BE2C (cell line): ENCODE data around the gene RFX8.
A peak's percentile ranks its signal among the peaks of the same experiment; 100 is the strongest.

Experiments
- DNase-seq: peaks from one replicate; pipeline ENCODE4 v3.0.0-alpha.2; 2020
- H3K27me3 ChIP-seq: fragments of 250-450 bp; sonication (Bioruptor Pico); 2 replicates; pipeline ENCODE4 v1.5.1; 2020; ENCODE audit warnings: mild to moderate bottlenecking
- H3K36me3 ChIP-seq: fragments of 250-450 bp; sonication (Bioruptor Pico); 2 replicates; pipeline ENCODE4 v1.5.1; 2020; ENCODE audit warnings: mild to moderate bottlenecking
- H3K4me1 ChIP-seq: fragments of 250-450 bp; sonication (Bioruptor Pico); 2 replicates; pipeline ENCODE4 v1.5.1; 2020
- H3K4me3 ChIP-seq: 2 replicates; pipeline ENCODE4 v1.5.1; 2011; ENCODE audit warnings: low read depth, low read length
- H3K9me3 ChIP-seq: fragments of 250-450 bp; sonication (Bioruptor Pico); 2 replicates; pipeline ENCODE4 v1.5.1; 2020
- CTCF ChIP-seq: IDR thresholded peaks from 2 replicates; pipeline ENCODE4 v1.5.1; 2012; ENCODE audit warnings: mild to moderate bottlenecking, low read depth, low read length

RFX8 gene

GRCh38 chr2:101427743-101428142 lies 47.2 kb downstream of the RFX8 start:
- Histone ChIP-seq H3K4me1 (no peaks in the 10 kb centered on the region), H3K27me3 (no peaks in the 10 kb centered on the region), H3K4me3 (no peak overlapping the region), H3K9me3 (no peaks in the 10 kb centered on the region), H3K36me3 (no peaks in the 10 kb centered on the region)
- TF ChIP-seq CTCF = no peak
- DNase-seq = no peak

GRCh38 chr2:101427240-101427639 lies 47.7 kb downstream of the RFX8 start:
- Histone ChIP-seq H3K9me3 (no peaks in the 10 kb centered on the region), H3K27me3 (no peaks in the 10 kb centered on the region), H3K36me3 (no peaks in the 10 kb centered on the region), H3K4me1 (no peaks in the 10 kb centered on the region), H3K4me3 (no peak overlapping the region)
- no peak for DNase-seq
- TF ChIP-seq CTCF = no peak

GRCh38 chr2:101426822-101427221 lies 48.1 kb downstream of the RFX8 start:
- H3K4me3 ChIP-seq = no peak overlapping the region
- no peaks in the 10 kb centered on the region for H3K27me3 ChIP-seq
- no peaks in the 10 kb centered on the region for H3K36me3 ChIP-seq
- no peaks in the 10 kb centered on the region for H3K4me1 ChIP-seq
- TF ChIP-seq CTCF = no peak
- H3K9me3 ChIP-seq = no peaks in the 10 kb centered on the region
- DNase-seq = no peak

GRCh38 chr2:101420623-101421022 lies 54.3 kb downstream of the RFX8 start:
- no peak for TF ChIP-seq CTCF

GRCh38 chr2:101419096-101419663 lies 55.7 kb downstream of the RFX8 start:
- DNase-seq = peak; percentile 57
- H3K36me3 ChIP-seq = no peaks in the 10 kb centered on the region

More at GRCh38 chr2:101420623-101421022, 54.3 kb downstream of the RFX8 start:
- Histone ChIP-seq H3K36me3 (no peaks in the 10 kb centered on the region), H3K9me3 (no peaks in the 10 kb centered on the region), H3K4me3 (no peak overlapping the region), H3K27me3 (no peaks in the 10 kb centered on the region), H3K4me1 (no peaks in the 10 kb centered on the region)
- DNase-seq = no peak

More at GRCh38 chr2:101419096-101419663, 55.7 kb downstream of the RFX8 start:
- Histone ChIP-seq H3K27me3 (no peaks in the 10 kb centered on the region), H3K9me3 (no peaks in the 10 kb centered on the region), H3K4me1 (no peaks in the 10 kb centered on the region), H3K4me3 (no peak overlapping the region)
- TF ChIP-seq CTCF = peak; percentile 70
